Measurements from ENCODE around the gene PICALM. TPM values are rescaled to one million over a fixed set of nuclear protein-coding genes. Genes with fewer than 3 reads are reported as not detected.
"Not testable (repeated sequence)": the region's sequence is repeated elsewhere in the genome, so short reads cannot be mapped to it uniquely, and the experiment has no call there.

The PICALM gene
- total RNA-seq, 1 donor from 2014 or later, result 137 TPM

GRCh38 chr11:86115542-86116385 lies 46.9 kb upstream of the PICALM start:
- Mint-ChIP-seq H3K4me1 (ENCODE audit: unreplicated experiment) (peaks cover 7% of the 10 kb centered on the region), H3K27me3 (peaks cover 5% of the 10 kb centered on the region), H3K36me3 (no peaks in the 10 kb centered on the region), H3K4me3 (no peak overlapping the region), H3K9me3 (no peaks in the 10 kb centered on the region), H3K27ac (no peak overlapping the region)
- no peak for TF ChIP-seq CTCF (conservative IDR thresholded peaks at IDR 0.05)
- DNase-seq (ENCODE audit: extremely low spot score, unreplicated experiment), result no peak

GRCh38 chr11:86108890-86109638 lies 40.2 kb upstream of the PICALM start:
- Mint-ChIP-seq H3K27ac (no peak overlapping the region), H3K36me3 (no peaks in the 10 kb centered on the region), H3K27me3 (peaks cover 3% of the 10 kb centered on the region), H3K9me3 (no peaks in the 10 kb centered on the region), H3K4me3 (no peak overlapping the region), H3K4me1 (ENCODE audit: unreplicated experiment) (no peaks in the 10 kb centered on the region)
- TF ChIP-seq CTCF (conservative IDR thresholded peaks at IDR 0.05), result no peak
- DNase-seq (ENCODE audit: extremely low spot score, unreplicated experiment), result no peak

- no peak for TF ChIP-seq CTCF (conservative IDR thresholded peaks at IDR 0.05)
- H3K9me3 Mint-ChIP-seq, result no peaks in the 10 kb centered on the region
- DNase-seq (ENCODE audit: extremely low spot score, unreplicated experiment), result no peak
Observed at GRCh38 chr11:86108191-86108590, 39.3 kb upstream of the PICALM start.

GRCh38 chr11:86106916-86107315 lies 38.0 kb upstream of the PICALM start:
- Mint-ChIP-seq H3K36me3 (no peaks in the 10 kb centered on the region), H3K27me3 (peaks cover 3% of the 10 kb centered on the region), H3K4me1 (ENCODE audit: unreplicated experiment) (no peaks in the 10 kb centered on the region), H3K9me3 (no peaks in the 10 kb centered on the region), H3K27ac (no peak overlapping the region), H3K4me3 (no peak overlapping the region)
- no peak for TF ChIP-seq CTCF (conservative IDR thresholded peaks at IDR 0.05)
- no peak for DNase-seq (ENCODE audit: extremely low spot score, unreplicated experiment)

More at GRCh38 chr11:86108191-86108590, 39.3 kb upstream of the PICALM start:
- no peaks in the 10 kb centered on the region for H3K4me1 Mint-ChIP-seq (ENCODE audit: unreplicated experiment)
- no peaks in the 10 kb centered on the region for H3K36me3 Mint-ChIP-seq
- no peak overlapping the region for H3K4me3 Mint-ChIP-seq
- H3K27me3 Mint-ChIP-seq, result peaks cover 3% of the 10 kb centered on the region
- no peak overlapping the region for H3K27ac Mint-ChIP-seq

GRCh38 chr11:86106031-86106430 lies 37.1 kb upstream of the PICALM start:
- H3K27ac Mint-ChIP-seq; H3K4me1 Mint-ChIP-seq (ENCODE audit: unreplicated experiment): not testable (repeated sequence)

GRCh38 chr11:86105601-86106000 lies 36.7 kb upstream of the PICALM start:
- not testable (repeated sequence) for DNase-seq (ENCODE audit: extremely low spot score, unreplicated experiment)

More at GRCh38 chr11:86106031-86106430, 37.1 kb upstream of the PICALM start:
- not testable (repeated sequence) for H3K36me3 Mint-ChIP-seq; H3K9me3 Mint-ChIP-seq; H3K27me3 Mint-ChIP-seq; H3K4me3 Mint-ChIP-seq; DNase-seq (ENCODE audit: extremely low spot score, unreplicated experiment)

More at GRCh38 chr11:86105601-86106000, 36.7 kb upstream of the PICALM start:
- not testable (repeated sequence) for H3K36me3 Mint-ChIP-seq; H3K9me3 Mint-ChIP-seq; H3K27me3 Mint-ChIP-seq; H3K27ac Mint-ChIP-seq; H3K4me3 Mint-ChIP-seq; H3K4me1 Mint-ChIP-seq (ENCODE audit: unreplicated experiment)

All from type B pancreatic cell (in vitro differentiated cells).